T-helper 2 cell treated with Interferon-gamma antibody and Interleukin-4, amounts not matched to agents 5 μg/mL and 100 μg/mL, for 36 hours (primary cell): ENCODE measurements around the gene TTC24.

Experiments
- DNase-seq: peaks from one replicate; pipeline ENCODE4 v3.0.0; 2021; ENCODE audit warnings: low spot score
- H3K27ac Mint-ChIP-seq: one replicate; pipeline ENCODE4 v1.8.0; 2021; ENCODE audit warnings: mild to moderate bottlenecking, mixed read lengths
- H3K27me3 Mint-ChIP-seq: one replicate; pipeline ENCODE4 v1.8.0; 2021; ENCODE audit warnings: low read depth, mixed read lengths
- H3K36me3 Mint-ChIP-seq: one replicate; pipeline ENCODE4 v1.8.0; 2021; ENCODE audit warnings: low read depth, mixed read lengths
- H3K4me1 Mint-ChIP-seq: one replicate; pipeline ENCODE4 v1.8.0; 2021; ENCODE audit warnings: low read depth, mixed read lengths
- H3K4me3 Mint-ChIP-seq: one replicate; pipeline ENCODE4 v1.8.0; 2022; ENCODE audit warnings: mild to moderate bottlenecking, moderate library complexity, mixed read lengths
- H3K9me3 Mint-ChIP-seq: one replicate; pipeline ENCODE4 v1.8.0; 2021; ENCODE audit warnings: mixed read lengths

Gene TTC24

GRCh38 chr1:156579472-156579871 lies at the start of gene TTC24:
TSS of gene TTC24 (plus strand) at chr1:156579723. CDS start at chr1:156581365, 1,642 bp downstream.
- Mint-ChIP-seq H3K27me3 (peaks cover 6% of the 10 kb centered on the region), H3K9me3 (no peaks in the 10 kb centered on the region), H3K4me3 (no peak within 1 kb of the TSS), H3K27ac (no peak within 1 kb of the TSS), H3K36me3 (no peaks in the 10 kb centered on the region), H3K4me1 (peaks cover 10% of the 10 kb centered on the region)
- no peak for DNase-seq

- Mint-ChIP-seq H3K27me3 (no peaks in the 10 kb centered on the region), H3K36me3 (peaks cover 23% of the 10 kb centered on the region), H3K4me3 (no peak overlapping the region), H3K9me3 (no peaks in the 10 kb centered on the region), H3K4me1 (peaks cover 16% of the 10 kb centered on the region), H3K27ac (no peak overlapping the region)
- no peak for DNase-seq
These were observed 49.5 kb upstream of the TTC24 start for GRCh38 chr1:156530006-156530405.

- peaks cover 7% of the 10 kb centered on the region for H3K4me1 Mint-ChIP-seq
- no peak overlapping the region for H3K27ac Mint-ChIP-seq
- H3K27me3 Mint-ChIP-seq: no peaks in the 10 kb centered on the region
- DNase-seq: no peak
- peaks cover 18% of the 10 kb centered on the region for H3K36me3 Mint-ChIP-seq
- no peak overlapping the region for H3K4me3 Mint-ChIP-seq
- H3K9me3 Mint-ChIP-seq: no peaks in the 10 kb centered on the region
These were observed 47.1 kb upstream of the TTC24 start for GRCh38 chr1:156532374-156532773.

- Mint-ChIP-seq H3K27me3 (no peaks in the 10 kb centered on the region), H3K9me3 (no peaks in the 10 kb centered on the region), H3K36me3 (peaks cover 17% of the 10 kb centered on the region), H3K4me3 (no peak overlapping the region), H3K27ac (no peak overlapping the region), H3K4me1 (peaks cover 2% of the 10 kb centered on the region)
- DNase-seq: no peak
These were observed 45.8 kb upstream of the TTC24 start for GRCh38 chr1:156533568-156534220.

DNA sequence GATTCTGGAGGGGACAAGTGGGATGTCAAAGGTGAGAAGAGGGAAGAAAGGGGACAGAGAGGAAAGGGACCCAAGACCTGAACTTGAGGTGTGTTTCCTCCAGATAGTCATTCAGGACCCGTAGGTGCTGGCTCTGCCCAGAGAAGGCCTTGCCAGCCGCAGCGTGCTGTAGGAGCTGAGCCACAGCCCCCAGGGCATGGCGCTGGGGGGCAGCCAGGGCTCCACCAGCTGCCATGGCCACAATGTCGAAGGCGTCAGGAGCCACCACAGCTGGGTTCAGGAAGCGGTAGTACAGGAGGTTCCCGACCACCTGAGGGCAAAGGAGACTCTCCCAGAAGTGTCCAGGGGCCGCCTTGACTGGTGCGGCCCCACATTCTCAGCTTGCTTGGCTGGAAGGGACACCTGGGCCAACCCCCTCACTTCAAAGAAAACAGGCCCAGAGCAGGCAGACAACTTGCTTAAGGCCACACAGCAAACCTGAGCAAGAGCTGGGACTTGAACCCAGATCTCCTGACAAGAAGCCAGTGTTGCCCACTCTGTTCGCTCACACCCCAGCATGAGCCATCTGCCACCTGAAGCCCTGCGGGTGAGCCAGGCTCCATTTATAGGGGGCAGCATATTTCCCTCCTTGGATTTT lies 45.0 kb upstream of the TTC24 start:
- Mint-ChIP-seq H3K36me3 (peaks cover 24% of the 10 kb centered on the region), H3K27ac (no peak overlapping the region), H3K4me1 (peaks cover 6% of the 10 kb centered on the region), H3K9me3 (no peaks in the 10 kb centered on the region), H3K27me3 (no peaks in the 10 kb centered on the region), H3K4me3 (no peak overlapping the region)
- DNase-seq: no peak

GRCh38 chr1:156537027-156537426 lies 42.5 kb upstream of the TTC24 start:
- H3K27ac Mint-ChIP-seq: no peak overlapping the region
- H3K27me3 Mint-ChIP-seq: no peaks in the 10 kb centered on the region
- peaks cover 21% of the 10 kb centered on the region for H3K36me3 Mint-ChIP-seq
- no peak for DNase-seq
- peaks cover 6% of the 10 kb centered on the region for H3K4me1 Mint-ChIP-seq
- no peak overlapping the region for H3K4me3 Mint-ChIP-seq
- H3K9me3 Mint-ChIP-seq: no peaks in the 10 kb centered on the region

GRCh38 chr1:156538711-156539440 lies 40.6 kb upstream of the TTC24 start:
- Mint-ChIP-seq H3K4me1 (peaks cover 6% of the 10 kb centered on the region), H3K36me3 (peaks cover 20% of the 10 kb centered on the region), H3K27ac (no peak overlapping the region), H3K9me3 (no peaks in the 10 kb centered on the region), H3K4me3 (no peak overlapping the region), H3K27me3 (no peaks in the 10 kb centered on the region)
- DNase-seq: no peak

- Mint-ChIP-seq H3K36me3 (peaks cover 17% of the 10 kb centered on the region), H3K27ac (no peak overlapping the region), H3K27me3 (no peaks in the 10 kb centered on the region), H3K4me1 (peaks cover 8% of the 10 kb centered on the region), H3K9me3 (no peaks in the 10 kb centered on the region), H3K4me3 (no peak overlapping the region)
- no peak for DNase-seq
These were observed 39.6 kb upstream of the TTC24 start for GRCh38 chr1:156539818-156540355.

GRCh38 chr1:156540955-156541354 lies 38.6 kb upstream of the TTC24 start:
- H3K27me3 Mint-ChIP-seq: no peaks in the 10 kb centered on the region
- no peak for DNase-seq
- no peak overlapping the region for H3K27ac Mint-ChIP-seq
- H3K9me3 Mint-ChIP-seq: no peaks in the 10 kb centered on the region
- no peak overlapping the region for H3K4me3 Mint-ChIP-seq
- H3K36me3 Mint-ChIP-seq: peaks cover 15% of the 10 kb centered on the region
- peaks cover 8% of the 10 kb centered on the region for H3K4me1 Mint-ChIP-seq

DNA sequence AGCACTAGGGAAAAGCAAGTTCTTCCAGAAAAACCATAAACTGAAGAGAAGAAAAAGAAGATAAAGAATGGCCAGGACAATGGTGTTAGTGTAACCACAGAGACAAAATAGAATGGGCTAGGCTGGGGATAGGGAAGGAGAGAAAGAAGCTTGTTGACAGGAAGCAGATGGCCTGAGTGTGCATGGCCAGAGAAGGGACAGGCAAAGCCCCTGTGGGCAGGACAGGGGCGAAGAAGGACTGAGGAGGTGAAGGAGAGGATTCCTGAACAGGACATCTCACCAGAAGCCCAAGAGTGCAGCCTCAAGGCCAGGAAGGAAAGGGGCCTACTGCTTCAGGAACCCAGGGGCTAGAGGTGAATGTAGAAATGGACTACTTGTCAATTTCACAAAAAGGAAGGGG lies 36.5 kb upstream of the TTC24 start:
- peaks cover 13% of the 10 kb centered on the region for H3K36me3 Mint-ChIP-seq
- no peak overlapping the region for H3K4me3 Mint-ChIP-seq
- no peaks in the 10 kb centered on the region for H3K9me3 Mint-ChIP-seq
- H3K4me1 Mint-ChIP-seq: peaks cover 8% of the 10 kb centered on the region
- no peak for DNase-seq
- no peaks in the 10 kb centered on the region for H3K27me3 Mint-ChIP-seq
- H3K27ac Mint-ChIP-seq: no peak overlapping the region

GRCh38 chr1:156544592-156545102 lies 34.9 kb upstream of the TTC24 start:
- Mint-ChIP-seq H3K4me3 (no peak overlapping the region), H3K36me3 (peaks cover 2% of the 10 kb centered on the region), H3K9me3 (no peaks in the 10 kb centered on the region), H3K27me3 (no peaks in the 10 kb centered on the region), H3K27ac (no peak overlapping the region), H3K4me1 (peaks cover 2% of the 10 kb centered on the region)
- no peak for DNase-seq

GRCh38 chr1:156546267-156546666 lies 33.3 kb upstream of the TTC24 start:
- Mint-ChIP-seq H3K4me1 (peaks cover 2% of the 10 kb centered on the region), H3K36me3 (peaks cover 2% of the 10 kb centered on the region), H3K27me3 (no peaks in the 10 kb centered on the region), H3K4me3 (no peak overlapping the region), H3K27ac (no peak overlapping the region), H3K9me3 (no peaks in the 10 kb centered on the region)
- no peak for DNase-seq

DNA sequence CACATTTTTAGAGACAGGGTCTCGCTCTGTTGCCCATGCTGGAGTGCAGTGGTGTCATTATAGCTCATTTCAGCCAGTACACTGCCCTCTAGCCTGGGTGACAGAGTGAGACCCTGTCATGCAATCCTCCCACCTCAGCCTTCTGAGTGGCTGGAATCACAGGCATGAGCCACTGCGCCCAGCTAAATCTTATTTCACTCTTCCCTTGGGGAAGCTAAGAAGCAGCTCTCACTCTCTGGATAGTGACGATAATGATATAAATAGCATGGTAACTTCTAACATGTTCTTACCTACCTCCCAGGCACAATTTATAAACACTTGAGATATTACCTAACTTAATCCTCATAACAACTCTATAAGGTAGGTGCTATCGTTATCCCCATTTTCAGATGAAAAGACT lies 32.1 kb upstream of the TTC24 start:
- Mint-ChIP-seq H3K4me3 (no peak overlapping the region), H3K27ac (no peak overlapping the region), H3K27me3 (no peaks in the 10 kb centered on the region), H3K4me1 (peaks cover 2% of the 10 kb centered on the region), H3K36me3 (peaks cover 3% of the 10 kb centered on the region), H3K9me3 (no peaks in the 10 kb centered on the region)
- no peak for DNase-seq

DNA sequence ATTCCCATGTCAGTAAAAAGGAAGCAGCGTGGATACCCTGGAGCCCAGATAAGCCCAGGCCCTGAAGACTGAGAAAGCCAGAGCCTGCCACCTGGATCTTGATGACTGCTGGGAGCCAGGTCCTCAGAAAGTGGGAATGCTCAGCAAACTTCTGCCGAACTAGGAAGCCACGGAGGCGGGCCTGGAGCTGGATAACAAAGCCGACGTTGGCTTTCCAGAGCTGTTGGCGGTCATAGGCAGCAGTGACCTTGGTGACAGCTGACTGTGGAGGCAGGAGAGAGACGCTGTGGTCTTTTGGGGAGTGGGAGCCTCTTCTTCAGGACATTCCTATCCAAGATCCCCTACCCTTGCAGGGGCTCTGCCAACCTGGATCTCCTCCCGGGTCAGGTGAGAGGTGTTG lies 31.5 kb upstream of the TTC24 start:
- DNase-seq: no peak
- H3K36me3 Mint-ChIP-seq: peaks cover 5% of the 10 kb centered on the region
- H3K27ac Mint-ChIP-seq: no peak overlapping the region

More for the DNA sequence above, 31.5 kb upstream of the TTC24 start:
- H3K4me3 Mint-ChIP-seq: no peak overlapping the region
- peaks cover 2% of the 10 kb centered on the region for H3K4me1 Mint-ChIP-seq
- no peaks in the 10 kb centered on the region for H3K27me3 Mint-ChIP-seq
- H3K9me3 Mint-ChIP-seq: no peaks in the 10 kb centered on the region
